C4-2B (cell line): ENCODE data around the gene SFTPD.

ENCODE experiments used
- CTCF ChIP-seq: fragments of 450-650 bp; conservative IDR thresholded peaks from 2 replicates; pipeline ENCODE4 v1.5.1; 2017; ENCODE audit warnings: mild to moderate bottlenecking
- ZFX ChIP-seq: fragments of 450-650 bp; IDR thresholded peaks from 2 replicates; pipeline ENCODE4 v1.6.1; 2017

- TF ChIP-seq CTCF (no peak), ZFX (no peak)
Measured at GRCh38 chr10:79944428-79945395, 4.2 kb downstream of the SFTPD start.
